Ramos (cell line): Measurements from ENCODE around the gene PLXNA4.

Experiments
- in situ Hi-C: fragments of 300-500 bp; cut with MboI; formaldehyde crosslinking; loops from one replicate; pipeline ENCODE4 v1.14.3; 2022; ENCODE audit warnings: low sequenced_read_pairs; ENCODE audit not compliant: unreplicated experiment

PLXNA4 gene

DNA sequence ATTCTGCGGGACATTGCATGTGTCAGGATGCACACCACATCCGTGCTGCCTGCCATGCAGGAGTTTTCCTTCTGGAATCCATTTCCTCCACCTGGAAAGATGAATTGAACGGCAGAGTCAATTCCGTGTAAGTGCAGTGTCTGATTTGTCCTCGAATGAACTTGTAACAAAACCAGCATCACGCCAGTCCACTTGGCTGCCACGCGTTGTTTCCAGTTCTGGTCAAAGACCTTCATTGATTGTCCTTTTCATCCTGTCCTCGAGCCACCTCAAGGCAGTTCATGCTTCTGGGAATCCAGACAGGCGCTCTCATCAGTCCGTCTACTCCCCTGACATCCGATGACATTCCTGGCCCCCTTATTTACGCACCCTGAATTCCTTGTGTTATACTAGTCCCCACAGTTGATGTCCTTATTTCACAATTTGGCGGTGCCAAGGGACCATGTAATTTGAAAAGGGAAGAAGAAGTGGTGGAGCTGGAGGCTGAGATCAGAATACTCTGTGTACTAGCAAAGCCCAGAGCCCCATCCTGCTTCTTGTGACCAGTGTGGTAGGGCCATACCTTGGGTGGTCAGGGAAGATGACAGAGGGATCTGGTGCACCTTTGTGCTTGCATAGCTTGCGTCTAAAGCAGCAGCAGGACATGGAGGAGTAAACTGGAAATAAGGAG is 502.2 kb downstream of the PLXNA4 start:
- in situ Hi-C loops = no loop called here
